Measurements from ENCODE around the gene ADGRG6.
"Not testable (repeated sequence)": the region's sequence is repeated elsewhere in the genome, so short reads cannot be mapped to it uniquely, and the experiment has no call there.

Gene ADGRG6

GRCh38 chr6:142452993-142453392, 151.2 kb downstream of the ADGRG6 start:
- H3K36me3 ChIP-seq (ENCODE audit: insufficient read depth, low read length): no peaks in the 10 kb centered on the region
- no peak overlapping the region for H3K9ac ChIP-seq (ENCODE audit: low read length)
- no peaks in the 10 kb centered on the region for H3K9me2 ChIP-seq (ENCODE audit: low read depth, low read length)
- no peaks in the 10 kb centered on the region for H3K4me1 ChIP-seq (ENCODE audit: insufficient read depth, low read length, severe bottlenecking)
- H2AFZ ChIP-seq (ENCODE audit: low read length): no peak overlapping the region
- H4K20me1 ChIP-seq (ENCODE audit: insufficient read depth, low read length): no peaks in the 10 kb centered on the region
- no peak overlapping the region for H3K4me2 ChIP-seq (ENCODE audit: low read length)
- H3K27ac ChIP-seq (ENCODE audit: low read depth, low read length, poor library complexity, severe bottlenecking): no peak overlapping the region
- TF ChIP-seq CTCF (IDR thresholded peaks at IDR 0.05; ENCODE audit: low read length) (no peak), EZH2 (IDR thresholded peaks at IDR 0.05; ENCODE audit: borderline replicate concordance, low read length) (no peak)
- no peaks in the 10 kb centered on the region for H3K79me2 ChIP-seq (ENCODE audit: insufficient read depth, low read length)
- no peaks in the 10 kb centered on the region for H3K27me3 ChIP-seq (ENCODE audit: insufficient read depth, low read length)
- H3F3A ChIP-seq (ENCODE audit: insufficient read depth, low read length): no peaks in the 10 kb centered on the region
- H3K4me3 ChIP-seq (ENCODE audit: low read depth, low read length, poor library complexity, severe bottlenecking): no peak overlapping the region
- no peaks in the 10 kb centered on the region for H3K9me3 ChIP-seq (ENCODE audit: low read length)

GRCh38 chr6:142454196-142454595, 152.4 kb downstream of the ADGRG6 start:
- not testable (repeated sequence) for H3K4me3 ChIP-seq (ENCODE audit: low read depth, low read length, poor library complexity, severe bottlenecking); H3K4me1 ChIP-seq (ENCODE audit: insufficient read depth, low read length, severe bottlenecking); H3K4me2 ChIP-seq (ENCODE audit: low read length); H3K79me2 ChIP-seq (ENCODE audit: insufficient read depth, low read length); H3F3A ChIP-seq (ENCODE audit: insufficient read depth, low read length); H3K9me2 ChIP-seq (ENCODE audit: low read depth, low read length); H3K36me3 ChIP-seq (ENCODE audit: insufficient read depth, low read length); H3K27me3 ChIP-seq (ENCODE audit: insufficient read depth, low read length); H2AFZ ChIP-seq (ENCODE audit: low read length); H3K9ac ChIP-seq (ENCODE audit: low read length); H3K9me3 ChIP-seq (ENCODE audit: low read length); H4K20me1 ChIP-seq (ENCODE audit: insufficient read depth, low read length); H3K27ac ChIP-seq (ENCODE audit: low read depth, low read length, poor library complexity, severe bottlenecking)

GRCh38 chr6:142454848-142455247, 153.0 kb downstream of the ADGRG6 start:
- not testable (repeated sequence) for H3K9me2 ChIP-seq (ENCODE audit: low read depth, low read length); H3F3A ChIP-seq (ENCODE audit: insufficient read depth, low read length); H4K20me1 ChIP-seq (ENCODE audit: insufficient read depth, low read length); H3K4me2 ChIP-seq (ENCODE audit: low read length); H3K4me3 ChIP-seq (ENCODE audit: low read depth, low read length, poor library complexity, severe bottlenecking); H3K9ac ChIP-seq (ENCODE audit: low read length); H3K4me1 ChIP-seq (ENCODE audit: insufficient read depth, low read length, severe bottlenecking); H2AFZ ChIP-seq (ENCODE audit: low read length); H3K27me3 ChIP-seq (ENCODE audit: insufficient read depth, low read length); H3K27ac ChIP-seq (ENCODE audit: low read depth, low read length, poor library complexity, severe bottlenecking); H3K9me3 ChIP-seq (ENCODE audit: low read length); H3K79me2 ChIP-seq (ENCODE audit: insufficient read depth, low read length); H3K36me3 ChIP-seq (ENCODE audit: insufficient read depth, low read length)

- Histone ChIP-seq H3K9me3 (ENCODE audit: low read length) (no peaks in the 10 kb centered on the region), H3K79me2 (ENCODE audit: insufficient read depth, low read length) (no peaks in the 10 kb centered on the region), H3K36me3 (ENCODE audit: insufficient read depth, low read length) (no peaks in the 10 kb centered on the region), H3K9ac (ENCODE audit: low read length) (no peak overlapping the region), H3K27me3 (ENCODE audit: insufficient read depth, low read length) (no peaks in the 10 kb centered on the region), H3K4me1 (ENCODE audit: insufficient read depth, low read length, severe bottlenecking) (no peaks in the 10 kb centered on the region), H2AFZ (ENCODE audit: low read length) (no peak overlapping the region), H4K20me1 (ENCODE audit: insufficient read depth, low read length) (no peaks in the 10 kb centered on the region), H3F3A (ENCODE audit: insufficient read depth, low read length) (no peaks in the 10 kb centered on the region), H3K27ac (ENCODE audit: low read depth, low read length, poor library complexity, severe bottlenecking) (no peak overlapping the region), H3K9me2 (ENCODE audit: low read depth, low read length) (no peaks in the 10 kb centered on the region), H3K4me3 (ENCODE audit: low read depth, low read length, poor library complexity, severe bottlenecking) (no peak overlapping the region), H3K4me2 (ENCODE audit: low read length) (no peak overlapping the region)
- TF ChIP-seq EZH2 (IDR thresholded peaks at IDR 0.05; ENCODE audit: borderline replicate concordance, low read length): no peak
- TF ChIP-seq CTCF (IDR thresholded peaks at IDR 0.05; ENCODE audit: low read length): no peak
Measured at GRCh38 chr6:142455957-142456589, 154.3 kb downstream of the ADGRG6 start.

All from OCI-LY1 (cell line).